ENCODE results near the gene CCDC85A.

DNA sequence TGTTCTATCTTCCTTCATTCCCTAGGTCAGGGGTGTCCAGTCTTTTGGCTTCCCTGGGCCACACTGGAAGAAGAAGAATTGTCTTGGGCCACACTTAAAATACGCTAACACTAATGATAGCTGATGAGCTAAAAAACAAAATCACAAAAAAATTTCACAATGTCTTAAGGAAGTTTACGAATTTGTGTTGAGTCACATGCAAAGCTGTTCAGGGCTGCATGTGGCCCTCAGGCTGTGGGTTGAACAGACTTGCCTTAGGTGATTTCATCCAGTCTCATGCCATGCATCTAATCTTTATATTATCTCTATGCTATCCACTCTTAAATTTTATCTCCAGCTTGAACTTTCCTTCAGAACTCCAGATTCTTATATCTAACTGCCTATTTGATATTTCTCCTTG lies 80.1 kb downstream of the CCDC85A start:
- TF ChIP-seq CTCF (IDR thresholded peaks at IDR 0.05) (no peak), POLR2A (IDR thresholded peaks at IDR 0.05) (no peak)
